Measurements from ENCODE around the gene LRTM2.
A peak's percentile ranks its signal among the peaks of the same experiment; 100 is the strongest.

The LRTM2 gene

DNA sequence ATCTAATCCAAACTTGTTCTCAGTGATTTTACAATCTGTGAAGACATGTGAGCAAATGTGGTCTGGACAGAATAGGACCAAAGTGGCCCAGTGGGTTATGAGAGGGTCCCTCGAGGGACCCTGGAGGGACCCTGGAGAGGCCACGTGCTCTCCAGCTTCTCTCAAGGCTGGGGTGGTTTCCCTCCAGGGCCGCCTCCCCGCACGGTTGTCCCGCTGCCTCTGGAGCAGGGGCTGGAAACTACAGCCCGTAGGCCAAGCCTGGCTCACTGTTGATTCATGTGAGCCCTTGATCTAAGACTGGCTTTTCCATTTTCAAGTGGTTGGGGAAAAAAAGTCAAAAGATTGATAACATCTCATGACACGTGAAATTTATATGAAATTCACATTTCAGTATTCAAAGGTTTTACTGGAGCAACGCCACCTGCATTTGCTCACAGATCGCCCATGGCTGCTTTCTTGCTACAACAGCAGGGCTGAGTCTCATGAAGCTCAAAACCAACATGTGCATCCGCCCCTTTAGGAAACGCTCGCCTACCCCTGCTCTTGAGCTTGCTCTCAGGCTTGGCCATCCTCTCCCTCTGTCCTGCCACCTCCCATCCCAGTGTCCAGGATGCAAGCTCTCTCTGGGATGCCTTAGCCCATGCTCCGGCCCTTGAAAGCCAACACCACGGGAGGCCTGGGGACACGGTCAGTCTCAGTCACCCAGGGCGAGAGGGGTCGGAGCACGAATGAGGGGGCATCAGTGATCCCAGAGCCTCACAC is 12.1 kb upstream of the LRTM2 start:
- Histone ChIP-seq H3K27ac (ENCODE audit: low read depth, low read length) (no peak overlapping the region), H3K9ac (ENCODE audit: low read length) (no peak overlapping the region), H3K4me3 (ENCODE audit: low read depth in 1 of 2, low read length in 2 of 2) (no peak overlapping the region), H3K27me3 (ENCODE audit: control insufficient read depth in 1 of 2, insufficient read depth in 2 of 2, low read length in 2 of 2) (no peaks in the 10 kb centered on the region), H3K36me3 (ENCODE audit: insufficient read depth, low read length) (no peaks in the 10 kb centered on the region), H3K4me1 (ENCODE audit: insufficient read depth, low read length) (peaks cover 5% of the 10 kb centered on the region), H3K9me3 (ENCODE audit: low read length) (no peaks in the 10 kb centered on the region)

DNA sequence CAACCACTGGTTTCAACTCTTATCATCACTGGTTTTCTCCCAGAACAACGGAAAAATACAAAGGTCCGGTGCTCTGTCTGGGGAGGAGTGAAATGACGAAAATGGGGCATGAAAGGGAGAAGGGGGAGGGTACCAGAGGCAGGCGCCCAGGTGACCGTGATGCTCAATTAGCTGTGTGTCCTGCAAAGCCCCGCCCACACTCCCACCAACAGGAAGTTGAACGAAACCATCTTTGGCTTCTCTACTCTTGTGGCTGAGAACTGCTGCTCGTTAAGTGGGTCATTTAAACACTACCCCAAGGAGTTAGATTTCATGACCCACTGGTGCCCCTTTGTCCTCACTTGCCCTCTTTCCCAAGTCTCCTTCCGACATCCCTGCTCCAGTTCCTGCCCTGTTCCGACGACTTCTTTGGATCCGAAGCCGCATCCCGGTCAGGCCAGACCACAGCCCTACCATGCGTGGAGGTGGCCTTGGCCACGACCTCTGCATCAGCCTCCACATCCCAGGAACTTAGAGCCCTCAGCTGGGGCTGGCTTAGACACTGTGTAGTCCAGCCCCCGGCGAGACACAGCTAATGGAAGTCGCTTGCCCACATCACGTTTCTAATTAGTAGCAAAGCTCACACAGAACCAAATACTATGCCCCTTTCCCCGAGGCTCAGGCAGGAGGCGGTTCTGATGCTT is 11.4 kb upstream of the LRTM2 start:
- no peak overlapping the region for H3K4me3 ChIP-seq (ENCODE audit: low read depth in 1 of 2, low read length in 2 of 2)
- H3K9ac ChIP-seq (ENCODE audit: low read length): no peak overlapping the region
- H3K27me3 ChIP-seq (ENCODE audit: control insufficient read depth in 1 of 2, insufficient read depth in 2 of 2, low read length in 2 of 2): no peaks in the 10 kb centered on the region
- H3K9me3 ChIP-seq (ENCODE audit: low read length): no peaks in the 10 kb centered on the region
- peaks cover 5% of the 10 kb centered on the region for H3K4me1 ChIP-seq (ENCODE audit: insufficient read depth, low read length)
- no peaks in the 10 kb centered on the region for H3K36me3 ChIP-seq (ENCODE audit: insufficient read depth, low read length)
- no peak overlapping the region for H3K27ac ChIP-seq (ENCODE audit: low read depth, low read length)

DNA sequence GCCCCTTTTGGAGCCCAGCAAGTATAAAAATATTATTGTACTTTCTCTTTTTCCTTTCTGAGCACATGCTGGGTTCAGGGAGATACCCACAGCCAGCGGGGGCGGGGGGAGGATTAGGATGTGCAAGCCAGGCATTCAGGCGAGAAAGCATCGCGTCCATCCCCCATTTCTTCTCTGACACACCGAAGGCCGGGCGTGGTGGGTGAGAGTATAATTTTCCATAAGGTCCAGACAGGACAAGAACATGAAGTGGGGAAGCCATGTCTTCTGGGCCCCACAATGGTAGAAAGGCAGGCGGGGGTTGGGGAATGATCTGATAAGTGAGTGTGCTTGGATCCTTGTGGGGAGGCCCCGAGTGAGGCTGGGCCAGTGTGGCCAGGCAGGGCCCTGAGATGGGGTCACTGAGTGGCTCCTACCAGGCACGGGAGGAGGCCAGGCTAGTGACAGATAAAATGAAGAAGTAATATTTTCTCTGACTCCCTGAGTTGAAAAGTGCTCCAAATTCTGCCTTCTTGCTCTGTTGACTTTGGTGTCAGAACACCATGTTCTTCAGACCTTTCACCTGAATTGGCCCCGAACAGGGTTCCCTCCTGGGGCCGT is 10.7 kb upstream of the LRTM2 start:
- no peaks in the 10 kb centered on the region for H3K27me3 ChIP-seq (ENCODE audit: control insufficient read depth in 1 of 2, insufficient read depth in 2 of 2, low read length in 2 of 2)
- peaks cover 2% of the 10 kb centered on the region for H3K4me1 ChIP-seq (ENCODE audit: insufficient read depth, low read length)
- H3K4me3 ChIP-seq (ENCODE audit: low read depth in 1 of 2, low read length in 2 of 2): no peak overlapping the region
- H3K27ac ChIP-seq (ENCODE audit: low read depth, low read length): no peak overlapping the region
- H3K9ac ChIP-seq (ENCODE audit: low read length): no peak overlapping the region
- H3K36me3 ChIP-seq (ENCODE audit: insufficient read depth, low read length): no peaks in the 10 kb centered on the region
- no peaks in the 10 kb centered on the region for H3K9me3 ChIP-seq (ENCODE audit: low read length)

DNA sequence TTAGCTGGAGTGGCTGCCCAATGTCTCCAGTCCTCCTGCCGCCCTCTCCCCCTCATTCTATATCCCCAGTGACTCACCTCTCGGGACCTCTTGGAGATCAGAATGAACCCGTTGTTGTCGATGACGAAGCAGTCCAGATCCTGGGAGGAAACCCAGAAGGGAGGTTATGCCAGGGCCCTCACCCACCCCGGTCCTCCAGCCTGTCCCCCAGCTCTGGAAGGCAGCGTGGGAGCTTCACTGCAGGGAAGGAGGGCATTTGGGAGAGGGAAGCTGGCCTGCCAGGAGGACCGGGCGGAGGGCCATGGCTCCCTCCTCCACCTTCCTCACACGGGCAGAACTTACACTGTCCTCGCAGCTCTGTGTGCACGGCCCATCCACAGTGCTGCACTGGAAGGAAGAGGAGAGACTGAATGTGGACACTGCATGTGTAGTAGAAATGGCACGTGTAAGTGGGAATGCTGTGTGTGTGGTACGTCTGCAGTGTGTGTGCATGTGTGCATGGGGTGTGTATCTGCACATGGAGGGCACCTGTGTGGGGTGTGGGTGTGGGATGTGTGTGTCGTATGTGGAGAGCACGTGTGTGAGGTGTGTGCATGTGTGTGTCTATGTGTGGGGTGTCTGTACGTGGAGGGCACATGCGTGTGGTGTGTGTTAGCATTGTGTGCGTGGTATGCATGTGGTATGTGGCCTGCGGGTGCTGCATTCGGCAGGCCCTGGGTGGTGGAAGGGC is 10.0 kb upstream of the LRTM2 start:
- Histone ChIP-seq H3K4me1 (ENCODE audit: insufficient read depth, low read length) (no peaks in the 10 kb centered on the region), H3K4me3 (ENCODE audit: low read depth in 1 of 2, low read length in 2 of 2) (no peak overlapping the region), H3K27ac (ENCODE audit: low read depth, low read length) (no peak overlapping the region), H3K36me3 (ENCODE audit: insufficient read depth, low read length) (no peaks in the 10 kb centered on the region), H3K9me3 (ENCODE audit: low read length) (no peaks in the 10 kb centered on the region), H3K27me3 (ENCODE audit: control insufficient read depth in 1 of 2, insufficient read depth in 2 of 2, low read length in 2 of 2) (no peaks in the 10 kb centered on the region), H3K9ac (ENCODE audit: low read length) (no peak overlapping the region)

DNA sequence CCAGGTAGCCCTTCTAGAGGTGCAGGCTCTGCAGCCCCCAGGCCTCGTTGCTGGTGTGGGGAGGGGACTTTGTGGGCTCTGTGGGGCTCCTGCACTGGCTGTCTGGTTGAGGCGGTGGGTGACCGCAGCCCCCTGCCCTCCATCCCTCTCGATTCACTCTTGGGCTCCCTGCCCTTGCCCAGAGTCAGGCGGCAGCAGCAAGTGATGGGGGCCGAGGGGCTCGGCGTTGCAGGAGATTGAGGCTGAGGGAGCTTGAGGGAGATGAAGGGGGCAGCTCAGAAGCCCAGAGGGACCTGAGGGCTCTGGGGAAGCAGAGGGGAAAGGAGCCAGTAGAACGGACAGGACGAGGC is 9.5 kb upstream of the LRTM2 start:
- Histone ChIP-seq H3K27me3 (ENCODE audit: control insufficient read depth in 1 of 2, insufficient read depth in 2 of 2, low read length in 2 of 2) (no peaks in the 10 kb centered on the region), H3K36me3 (ENCODE audit: insufficient read depth, low read length) (no peaks in the 10 kb centered on the region), H3K9ac (ENCODE audit: low read length) (no peak overlapping the region), H3K4me1 (ENCODE audit: insufficient read depth, low read length) (no peaks in the 10 kb centered on the region), H3K4me3 (ENCODE audit: low read depth in 1 of 2, low read length in 2 of 2) (no peak overlapping the region), H3K27ac (ENCODE audit: low read depth, low read length) (no peak overlapping the region), H3K9me3 (ENCODE audit: low read length) (no peaks in the 10 kb centered on the region)

DNA sequence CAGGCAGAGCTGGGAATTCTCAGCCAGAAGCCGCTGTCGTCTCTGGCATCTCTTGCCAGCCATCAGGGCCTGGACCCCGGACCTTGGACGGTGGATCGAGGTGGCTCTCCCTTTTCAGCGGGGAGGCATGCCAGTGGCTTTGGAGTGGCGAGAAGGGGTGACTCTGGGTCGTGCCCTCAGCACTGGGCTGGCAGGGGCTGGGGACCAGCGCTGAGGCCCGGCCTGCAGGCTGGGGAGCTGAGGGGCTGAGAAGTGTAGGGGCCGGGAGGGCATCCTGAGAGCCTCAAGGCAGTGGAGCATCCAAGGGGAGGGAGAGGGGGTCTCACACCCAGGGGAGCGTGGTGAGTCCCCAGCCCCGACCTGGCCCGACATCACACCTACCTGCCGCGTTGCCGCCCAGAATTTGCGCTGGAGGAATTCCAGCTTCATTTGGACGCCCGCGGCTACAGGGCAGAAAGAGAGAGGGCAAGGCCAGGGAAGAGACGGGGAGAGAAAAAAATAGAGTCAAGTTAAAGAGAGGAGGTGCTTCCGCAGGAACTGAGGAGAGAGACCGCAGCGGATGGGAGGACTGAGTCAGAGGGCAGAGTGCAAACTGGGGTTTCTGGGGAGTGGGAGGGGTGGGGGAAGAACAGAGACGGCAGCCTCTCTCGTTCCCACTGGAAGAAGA is 9.0 kb upstream of the LRTM2 start:
- H3K4me3 ChIP-seq (ENCODE audit: low read depth in 1 of 2, low read length in 2 of 2): no peak overlapping the region

DNA sequence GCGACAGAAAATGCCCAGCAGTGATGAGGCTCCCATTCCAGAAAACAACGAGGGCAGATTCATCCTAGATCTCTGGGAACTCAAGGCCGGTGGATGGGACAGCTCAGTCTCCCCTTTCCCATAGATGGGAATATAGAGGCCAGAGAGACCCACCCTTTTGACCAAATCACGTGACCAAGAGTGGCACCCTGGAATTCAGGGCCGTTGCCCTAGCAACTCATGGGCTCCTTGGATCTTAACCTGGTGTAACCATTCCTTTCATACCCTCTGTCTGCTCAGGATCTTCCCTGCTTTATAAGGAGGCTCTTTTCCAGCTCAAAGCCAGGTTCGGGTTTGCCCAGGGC is 8.4 kb upstream of the LRTM2 start:
- Histone ChIP-seq H3K27ac (ENCODE audit: low read depth, low read length) (no peak overlapping the region), H3K36me3 (ENCODE audit: insufficient read depth, low read length) (no peaks in the 10 kb centered on the region), H3K4me3 (ENCODE audit: low read depth in 1 of 2, low read length in 2 of 2) (no peak overlapping the region), H3K4me1 (ENCODE audit: insufficient read depth, low read length) (no peaks in the 10 kb centered on the region), H3K9ac (ENCODE audit: low read length) (no peak overlapping the region), H3K9me3 (ENCODE audit: low read length) (no peaks in the 10 kb centered on the region), H3K27me3 (ENCODE audit: control insufficient read depth in 1 of 2, insufficient read depth in 2 of 2, low read length in 2 of 2) (no peaks in the 10 kb centered on the region)

More for the DNA sequence above, 9.0 kb upstream of the LRTM2 start:
- Histone ChIP-seq H3K27ac (ENCODE audit: low read depth, low read length) (peak overlapping the region; percentile 32), H3K4me1 (ENCODE audit: insufficient read depth, low read length) (no peaks in the 10 kb centered on the region), H3K9me3 (ENCODE audit: low read length) (no peaks in the 10 kb centered on the region), H3K9ac (ENCODE audit: low read length) (no peak overlapping the region), H3K27me3 (ENCODE audit: control insufficient read depth in 1 of 2, insufficient read depth in 2 of 2, low read length in 2 of 2) (no peaks in the 10 kb centered on the region), H3K36me3 (ENCODE audit: insufficient read depth, low read length) (no peaks in the 10 kb centered on the region)

DNA sequence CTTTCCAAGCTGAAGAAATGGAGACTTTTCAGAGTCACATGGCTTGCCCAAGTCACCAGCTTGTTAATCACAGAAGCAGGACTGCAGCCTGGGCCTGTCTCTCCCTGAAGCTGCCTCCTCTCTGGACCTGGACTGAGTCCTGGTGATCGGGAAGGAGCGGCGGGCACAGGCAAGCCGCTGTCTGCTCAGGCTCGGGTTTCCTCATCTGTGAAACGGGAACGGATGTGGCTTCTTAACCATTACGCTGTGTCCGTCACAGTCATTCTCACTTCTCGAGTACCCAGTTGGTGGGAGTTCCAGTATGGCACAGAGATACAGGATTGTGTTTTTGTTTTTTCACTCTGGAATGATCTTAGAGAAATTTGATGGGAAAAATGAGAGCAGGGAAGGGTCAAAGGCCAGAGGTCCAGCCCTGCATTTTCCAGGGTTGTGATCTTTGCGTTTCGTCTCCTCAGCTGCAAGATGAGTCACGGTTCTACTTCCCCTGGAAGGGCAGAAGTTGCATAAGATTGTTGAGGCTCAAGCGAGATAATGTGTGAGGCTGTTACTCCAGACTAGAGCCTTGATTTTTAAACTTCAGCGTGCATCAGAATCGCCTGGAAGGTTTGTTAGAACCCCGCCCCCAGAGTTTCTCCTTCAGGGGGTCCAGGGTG is 7.6 kb upstream of the LRTM2 start:
- no peak overlapping the region for H3K9ac ChIP-seq (ENCODE audit: low read length)
- H3K9me3 ChIP-seq (ENCODE audit: low read length): no peaks in the 10 kb centered on the region
- H3K4me3 ChIP-seq (ENCODE audit: low read depth in 1 of 2, low read length in 2 of 2): no peak overlapping the region
- no peaks in the 10 kb centered on the region for H3K4me1 ChIP-seq (ENCODE audit: insufficient read depth, low read length)
- peak overlapping the region; percentile 24 for H3K27ac ChIP-seq (ENCODE audit: low read depth, low read length)
- no peaks in the 10 kb centered on the region for H3K27me3 ChIP-seq (ENCODE audit: control insufficient read depth in 1 of 2, insufficient read depth in 2 of 2, low read length in 2 of 2)
- H3K36me3 ChIP-seq (ENCODE audit: insufficient read depth, low read length): no peaks in the 10 kb centered on the region

DNA sequence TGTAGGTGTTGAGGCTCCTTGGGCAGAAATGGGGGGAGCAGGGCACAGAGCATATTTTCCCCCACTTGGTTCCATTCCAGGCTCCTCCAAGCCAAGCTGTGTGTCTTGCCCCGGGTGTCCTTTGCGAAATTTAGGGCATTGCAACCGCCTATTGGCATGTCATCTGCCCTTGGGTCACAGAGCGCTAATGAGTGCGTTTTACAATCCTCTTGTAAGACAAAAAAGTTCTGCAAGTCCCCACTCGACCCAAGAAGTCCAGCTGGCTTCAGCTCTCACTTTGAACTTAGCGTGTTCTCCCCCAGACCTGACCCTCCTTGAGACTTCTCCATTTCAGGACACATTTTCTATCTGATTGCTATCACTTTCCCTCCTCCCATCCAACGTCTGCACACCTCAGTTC is 6.1 kb upstream of the LRTM2 start:
- Histone ChIP-seq H3K36me3 (ENCODE audit: insufficient read depth, low read length) (no peaks in the 10 kb centered on the region), H3K4me1 (ENCODE audit: insufficient read depth, low read length) (no peaks in the 10 kb centered on the region), H3K9ac (ENCODE audit: low read length) (no peak overlapping the region), H3K27me3 (ENCODE audit: control insufficient read depth in 1 of 2, insufficient read depth in 2 of 2, low read length in 2 of 2) (no peaks in the 10 kb centered on the region), H3K9me3 (ENCODE audit: low read length) (no peaks in the 10 kb centered on the region), H3K27ac (ENCODE audit: low read depth, low read length) (no peak overlapping the region), H3K4me3 (ENCODE audit: low read depth in 1 of 2, low read length in 2 of 2) (no peak overlapping the region)

DNA sequence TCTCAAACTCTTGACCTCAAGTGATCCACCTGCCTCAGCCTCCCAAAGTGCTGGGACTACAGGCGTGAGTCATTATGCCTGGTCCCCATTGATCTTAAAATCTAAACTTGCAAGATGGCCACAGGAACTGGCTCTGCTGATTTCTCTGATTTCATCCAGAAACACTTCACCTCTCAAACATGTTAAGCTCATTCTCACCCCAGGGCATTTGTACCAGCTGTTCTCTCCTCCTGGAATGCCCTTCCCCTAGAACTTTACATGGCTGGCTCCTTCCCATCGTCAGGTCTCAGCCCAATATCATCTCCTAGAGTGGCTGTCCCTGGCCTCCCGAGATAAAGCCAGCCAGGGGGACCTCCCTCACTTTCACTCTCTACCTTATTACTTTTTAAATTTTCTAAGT is 5.3 kb upstream of the LRTM2 start:
- no peak overlapping the region for H3K9ac ChIP-seq (ENCODE audit: low read length)
- peaks cover under 1 to 8% of the 10 kb centered on the region in 2 donors for H3K27me3 ChIP-seq (ENCODE audit: control insufficient read depth in 1 of 2, insufficient read depth in 2 of 2, low read length in 2 of 2)
- no peak overlapping the region for H3K4me3 ChIP-seq (ENCODE audit: low read depth in 1 of 2, low read length in 2 of 2)
- no peaks in the 10 kb centered on the region for H3K9me3 ChIP-seq (ENCODE audit: low read length)
- H3K4me1 ChIP-seq (ENCODE audit: insufficient read depth, low read length): no peaks in the 10 kb centered on the region
- no peaks in the 10 kb centered on the region for H3K36me3 ChIP-seq (ENCODE audit: insufficient read depth, low read length)
- no peak overlapping the region for H3K27ac ChIP-seq (ENCODE audit: low read depth, low read length)
